HG02943 (cell line): ENCODE data around the gene MAPK11.

Experiments used
- ATAC-seq: cut with Tn5 transposase; IDR thresholded peaks from one replicate; pipeline ENCODE4 v1.9.1; 2021; ENCODE audit warnings: mild to moderate bottlenecking, low read depth, moderate library complexity; ENCODE audit not compliant: unreplicated experiment

Gene MAPK11

GRCh38 chr22:50269970-50270665, at the start of gene MAPK11:
Gene MAPK11 (minus strand): TSS chr22:50270380. CDS start chr22:50270292, 88 bp downstream.
- no peak for ATAC-seq

DNA sequence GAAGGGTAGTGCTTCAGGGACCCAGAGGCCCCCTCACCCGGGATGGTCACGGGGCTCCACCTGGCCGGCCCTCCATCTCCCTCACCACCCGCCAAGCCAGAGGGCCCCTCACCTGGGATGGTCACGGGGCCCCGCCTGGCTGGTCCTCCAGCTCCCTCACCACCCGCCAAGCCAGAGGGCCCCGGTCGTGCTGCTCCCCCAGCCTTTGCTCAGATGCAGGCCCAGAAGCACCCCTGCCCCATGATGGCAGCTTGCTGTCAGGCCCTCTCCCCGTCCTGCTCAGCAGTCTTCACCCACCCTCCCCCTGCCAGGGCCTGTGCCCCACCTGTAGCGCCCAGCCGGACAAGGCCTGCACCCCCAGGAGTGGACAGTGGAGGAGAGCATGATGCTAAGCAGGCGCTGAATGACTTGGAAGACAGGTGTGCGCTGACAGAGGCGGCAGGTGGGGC, 49.3 kb upstream of the MAPK11 start:
- ATAC-seq, result no peak

DNA sequence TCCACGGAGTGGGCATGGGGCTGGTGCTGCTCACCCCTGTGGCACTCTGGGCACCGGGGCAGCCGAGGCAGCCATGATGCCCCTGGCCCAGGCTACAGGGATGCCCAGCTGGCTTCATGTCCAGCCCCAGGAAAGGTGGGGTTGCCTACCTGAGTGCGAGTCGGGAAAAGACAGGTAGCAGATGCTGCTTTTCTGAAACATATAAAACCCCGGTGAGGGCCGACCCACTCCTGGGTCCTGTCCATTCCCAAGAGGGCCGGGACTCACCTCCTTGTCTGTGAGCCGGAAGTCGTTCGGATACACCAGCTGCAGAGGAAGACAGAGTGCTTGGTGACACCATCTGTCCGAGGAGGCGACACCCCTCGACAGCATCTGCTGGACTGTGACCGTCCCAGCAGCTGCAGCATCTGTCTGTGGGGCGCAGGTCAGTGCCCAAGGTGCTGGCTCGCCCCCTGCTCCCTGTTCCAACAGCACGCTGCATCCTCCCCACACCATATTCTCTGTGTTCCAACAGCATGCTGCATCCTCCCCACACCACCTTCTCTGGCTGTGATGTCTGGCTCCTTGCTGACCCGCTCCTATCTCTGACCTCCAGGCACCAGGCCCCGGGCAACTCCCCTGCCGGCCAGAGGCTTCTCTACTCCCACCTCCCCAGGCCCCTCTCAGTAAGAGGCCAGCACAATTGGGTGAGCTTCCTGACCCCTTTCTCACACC, 48.7 kb upstream of the MAPK11 start:
- no peak for ATAC-seq

GRCh38 chr22:50318356-50318697, 48.1 kb upstream of the MAPK11 start:
- ATAC-seq, result no peak

- ATAC-seq, result no peak
Observed at GRCh38 chr22:50317674-50318073, 47.5 kb upstream of the MAPK11 start.

- no peak for ATAC-seq
Observed at GRCh38 chr22:50317178-50317577, 47.0 kb upstream of the MAPK11 start.

DNA sequence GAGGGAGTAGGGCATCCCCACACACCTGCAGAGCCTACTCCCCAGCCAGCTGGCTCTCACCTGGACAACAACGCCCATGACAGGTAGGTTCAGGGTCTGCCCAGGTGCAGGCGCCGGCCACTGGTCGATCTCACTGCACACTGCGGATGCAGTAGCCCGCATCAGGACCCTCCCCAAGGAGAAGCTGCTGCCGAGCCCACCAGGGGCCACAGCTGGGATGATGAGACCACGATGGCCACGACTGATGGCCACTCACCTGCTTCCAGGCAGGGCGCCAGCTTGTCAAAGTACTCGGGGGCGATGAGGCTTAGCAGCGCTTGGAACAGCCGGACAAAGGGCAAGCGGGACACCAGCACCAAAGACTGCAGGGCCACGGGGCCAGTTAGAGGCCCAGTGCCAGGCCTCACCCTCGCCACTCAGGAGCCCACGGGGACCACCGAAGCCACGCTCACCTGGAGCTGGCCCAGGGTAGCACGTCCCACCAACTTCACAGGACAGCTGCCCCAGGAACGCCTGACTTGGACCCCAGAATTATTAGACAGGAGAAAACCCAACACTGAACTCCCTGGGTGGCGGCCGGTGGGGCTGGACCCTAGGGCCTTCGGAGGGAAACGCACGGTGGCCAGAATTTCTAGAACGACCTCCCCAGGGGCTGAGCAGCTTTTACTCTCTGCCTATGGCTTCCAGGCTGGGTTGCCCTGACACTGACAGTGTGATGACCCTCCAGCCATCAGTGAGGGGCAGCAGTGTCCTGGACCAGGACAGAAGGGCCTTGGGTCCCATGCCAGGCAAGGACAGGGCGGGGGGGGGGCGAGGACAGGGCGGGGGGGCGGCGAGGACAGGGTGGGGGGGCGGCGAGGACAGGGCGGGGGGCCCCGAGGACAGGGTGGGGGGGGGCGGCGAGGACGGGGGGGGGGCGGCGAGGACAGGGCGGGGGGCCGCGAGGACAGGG, 46.2 kb upstream of the MAPK11 start:
- no peak for ATAC-seq

DNA sequence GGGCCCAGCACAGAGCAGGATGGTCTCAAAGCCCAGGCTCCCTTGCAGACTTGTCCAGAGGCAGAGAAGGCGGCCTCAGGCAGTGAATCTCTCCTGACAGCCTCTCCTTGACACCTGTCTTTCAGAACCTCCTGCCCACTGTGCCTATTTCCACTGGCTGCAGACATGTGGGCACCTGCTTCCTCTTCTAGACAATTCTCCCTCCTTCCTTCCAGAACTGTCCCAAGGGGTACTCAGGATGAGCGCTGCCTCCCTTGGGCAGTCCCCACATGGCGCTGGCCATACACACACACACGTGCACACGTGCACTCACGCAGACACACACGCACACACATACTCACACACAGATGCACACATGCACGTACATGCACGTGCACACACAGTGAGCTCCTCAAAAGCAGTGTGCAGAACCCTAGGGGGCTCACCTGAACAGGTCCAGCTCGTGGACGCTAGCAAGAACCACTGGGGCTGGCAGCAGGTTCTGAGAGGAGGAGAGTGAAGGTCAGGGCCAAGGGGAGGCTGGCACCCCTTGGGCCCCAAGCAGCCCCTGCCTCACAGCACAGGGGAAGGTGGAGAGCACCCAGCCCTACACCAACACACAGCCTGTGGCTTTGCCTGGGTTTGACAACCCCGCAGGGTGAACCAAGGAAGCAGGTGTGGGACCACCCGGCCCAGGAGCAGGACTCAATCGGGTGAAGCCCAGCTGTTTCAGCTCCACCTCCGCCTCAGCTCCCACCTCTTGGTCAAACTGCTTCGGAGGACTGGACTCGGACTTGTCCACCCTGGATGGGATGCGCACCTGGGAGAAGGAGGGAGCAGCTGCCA, 45.3 kb upstream of the MAPK11 start:
- no peak for ATAC-seq

DNA sequence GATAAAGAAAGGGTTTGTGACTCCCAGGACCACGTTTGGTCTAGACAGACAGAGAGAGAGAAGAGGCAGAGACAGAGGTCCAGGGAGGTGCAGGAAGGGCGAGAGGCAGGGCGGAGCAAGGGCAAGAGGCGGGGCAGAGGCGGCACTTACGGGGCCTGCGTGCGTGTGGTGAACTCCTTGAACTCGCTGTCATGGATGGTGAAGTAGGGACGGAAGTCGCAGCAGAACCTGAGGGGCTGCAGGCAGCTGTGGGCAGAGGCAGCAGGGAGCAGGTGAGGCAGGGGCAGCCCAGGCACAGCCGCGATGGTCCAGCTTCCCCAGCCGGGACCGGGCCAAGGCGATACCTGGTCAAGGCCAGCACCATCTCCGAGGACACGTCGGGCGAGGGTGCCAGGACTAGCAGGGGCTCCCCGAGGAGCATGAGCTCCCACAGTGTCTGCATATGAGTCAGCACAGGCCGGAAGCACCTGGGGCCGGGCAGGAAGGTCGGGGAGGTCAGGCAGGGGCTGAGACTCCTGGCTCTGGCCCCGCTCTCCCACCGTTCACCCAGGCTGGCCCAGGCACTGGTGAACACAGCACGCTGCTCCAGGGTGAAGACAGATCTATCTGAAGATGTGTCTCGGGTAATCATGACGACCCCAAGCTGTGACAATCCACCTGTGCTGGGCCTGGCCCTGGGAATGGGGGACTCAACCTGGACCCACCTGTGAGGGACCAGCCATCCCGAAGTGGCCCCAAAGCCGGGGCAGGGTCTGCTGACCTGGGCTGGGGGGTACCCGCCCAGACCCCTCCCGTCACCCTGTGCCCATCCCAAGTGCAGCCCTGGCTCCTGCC, 44.5 kb upstream of the MAPK11 start:
- ATAC-seq, result peak; percentile 69

- ATAC-seq, result peak; percentile 8
Observed at GRCh38 chr22:50314081-50314454, 43.9 kb upstream of the MAPK11 start.

- ATAC-seq, result no peak
Observed at GRCh38 chr22:50313600-50313999, 43.4 kb upstream of the MAPK11 start.

- ATAC-seq, result no peak
Observed at GRCh38 chr22:50313021-50313420, 42.8 kb upstream of the MAPK11 start.

GRCh38 chr22:50312371-50312770, 42.2 kb upstream of the MAPK11 start:
- no peak for ATAC-seq

DNA sequence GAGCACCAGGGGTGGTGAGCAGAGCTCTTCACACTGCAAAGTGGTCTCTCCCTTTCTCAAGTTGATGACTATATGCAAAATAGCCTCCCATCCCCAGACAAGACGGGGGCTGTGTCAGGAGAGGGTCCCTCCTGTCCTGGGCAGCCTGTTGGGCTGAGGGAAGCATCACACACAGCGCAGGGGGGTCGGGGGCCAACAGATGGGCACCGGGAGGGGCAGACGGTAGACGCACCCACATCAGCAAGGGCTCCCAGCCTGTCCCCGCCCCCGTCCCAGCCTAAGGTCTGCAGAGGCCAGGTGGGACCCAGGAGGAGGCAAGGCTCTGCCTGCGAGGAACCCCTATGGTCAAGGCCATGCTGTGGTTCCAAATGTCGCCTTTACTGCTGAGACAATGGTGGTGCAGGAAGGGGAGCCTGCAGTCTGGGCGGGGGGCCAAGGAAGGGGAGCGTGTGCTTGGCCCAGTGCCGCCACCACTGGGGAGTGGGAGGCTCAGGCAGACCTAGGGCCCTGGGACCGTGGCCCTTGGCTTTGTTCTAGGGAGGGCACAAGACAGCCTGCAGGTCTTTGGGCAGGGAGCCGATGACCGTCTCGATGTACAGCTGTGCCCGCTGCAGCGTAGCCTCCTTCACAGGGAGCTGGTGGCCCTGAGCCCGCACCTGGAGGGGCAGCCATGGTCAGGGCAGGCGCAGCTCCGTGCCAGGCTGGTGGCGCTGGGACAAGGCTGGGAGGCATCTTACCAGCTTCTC, 41.6 kb upstream of the MAPK11 start:
- no peak for ATAC-seq

DNA sequence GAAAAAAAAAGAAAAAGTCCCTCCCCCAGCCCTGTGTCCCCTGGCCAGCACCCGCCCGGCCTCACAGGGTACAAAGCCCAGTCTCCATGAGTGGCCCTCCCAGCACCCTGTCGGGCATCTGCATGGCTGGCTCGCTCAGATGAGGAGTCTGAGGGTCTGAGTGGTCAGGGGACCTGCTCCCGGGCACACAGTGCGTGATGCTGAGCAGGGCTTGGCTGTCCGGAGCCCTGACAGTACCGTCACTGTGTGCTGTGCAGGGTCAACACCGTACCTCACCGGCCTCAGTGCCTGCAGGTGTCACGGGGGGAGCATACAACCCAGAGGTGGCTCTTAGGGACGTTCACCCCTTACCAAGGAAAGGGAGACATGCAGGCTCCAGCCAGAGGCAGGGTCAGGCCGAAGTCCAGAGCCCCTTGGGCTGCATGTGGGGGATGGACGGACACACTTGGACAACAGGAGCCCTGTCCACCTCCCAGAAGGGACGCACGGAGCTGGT, 40.8 kb upstream of the MAPK11 start:
- no peak for ATAC-seq

DNA sequence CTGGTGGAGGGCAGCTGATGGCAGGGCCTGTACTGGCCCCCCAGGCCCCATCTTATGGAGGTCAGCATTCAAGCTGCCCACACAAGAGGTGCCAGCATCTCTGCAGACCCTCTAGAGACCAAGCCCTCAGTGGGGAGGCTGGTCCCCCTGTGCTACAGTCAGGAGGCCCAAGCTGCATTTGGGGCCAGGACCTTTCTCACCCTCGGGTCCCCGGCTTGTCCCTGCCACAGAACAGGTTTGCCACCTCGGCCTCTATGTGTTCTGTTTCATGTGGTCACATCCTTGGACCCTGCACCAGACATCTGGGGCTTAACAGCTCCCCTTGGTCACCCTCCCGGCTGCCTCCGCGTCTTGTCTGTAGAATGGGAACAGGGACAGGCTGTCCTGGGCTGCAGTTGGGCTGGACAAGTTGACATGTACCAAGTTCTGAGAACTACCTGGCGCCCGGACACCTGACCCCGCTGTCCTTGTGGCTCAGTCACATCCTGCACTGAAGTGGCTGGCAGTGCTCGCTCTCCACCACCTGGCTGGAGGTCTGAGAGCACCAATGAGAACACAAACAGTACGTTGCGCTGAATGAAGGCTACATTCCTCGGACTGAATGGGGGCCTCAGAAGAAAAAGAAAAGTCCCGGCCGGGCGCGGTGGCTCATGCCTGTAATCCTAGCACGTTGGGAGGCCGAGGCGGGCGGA, 40.0 kb upstream of the MAPK11 start:
- no peak for ATAC-seq

GRCh38 chr22:50309601-50309991, 39.4 kb upstream of the MAPK11 start:
- ATAC-seq, result no peak

DNA sequence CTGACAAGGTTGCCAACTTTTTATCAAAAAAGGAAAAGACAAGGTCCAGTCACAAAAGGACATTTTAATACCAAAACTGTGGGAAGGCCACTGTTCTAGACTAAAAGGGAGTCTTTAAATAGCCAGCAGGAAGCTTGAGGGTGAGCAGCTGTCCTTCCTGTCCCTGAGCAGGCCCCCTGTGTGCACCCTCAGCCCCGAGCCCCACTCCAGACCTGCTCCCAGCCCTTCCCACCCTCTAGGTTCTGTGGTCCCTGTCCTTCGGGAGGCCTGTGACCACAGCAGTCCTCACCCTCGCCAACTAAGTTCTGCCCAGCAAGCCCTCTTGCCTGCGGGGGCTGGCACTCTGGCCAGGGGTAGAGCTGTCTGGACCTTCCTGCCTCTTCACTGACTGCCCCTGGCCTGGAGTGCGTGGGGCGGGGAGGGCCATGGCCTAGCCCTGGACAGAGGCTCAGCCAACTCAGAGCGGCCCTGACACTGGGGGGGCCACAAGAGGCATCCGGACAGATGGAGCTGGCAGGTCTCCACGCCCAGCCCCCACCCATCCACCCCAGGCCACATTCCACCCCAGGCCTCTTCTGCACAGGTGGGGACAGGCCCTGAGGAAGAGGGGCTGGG, 38.9 kb upstream of the MAPK11 start:
- no peak for ATAC-seq
